GM12875 (cell line): ENCODE data around the gene TRUB2.

ENCODE experiments used
- H3K4me3 ChIP-seq: one replicate; pipeline ENCODE4 v1.5.1; 2011; ENCODE audit warnings: low read depth, low read length, control low read depth
- CTCF ChIP-seq: IDR thresholded peaks from 2 replicates; pipeline ENCODE4 v1.5.1; 2011; ENCODE audit warnings: low read depth, mild to moderate bottlenecking, control low read depth, inconsistent platforms, low read length, moderate library complexity, borderline replicate concordance; ENCODE audit not compliant: insufficient read depth

The TRUB2 gene

GRCh38 chr9:128325629-128326028, 3.4 kb upstream of the TRUB2 start:
- H3K4me3 ChIP-seq, result no peak overlapping the region
- TF ChIP-seq CTCF, result no peak

GRCh38 chr9:128324401-128324800, 2.2 kb upstream of the TRUB2 start:
- no peak overlapping the region for H3K4me3 ChIP-seq
- TF ChIP-seq CTCF, result no peak

- H3K4me3 ChIP-seq, result no peak overlapping the region
- no peak for TF ChIP-seq CTCF
These were observed 1.5 kb upstream of the TRUB2 start for GRCh38 chr9:128323791-128324190.

GRCh38 chr9:128323212-128323730, 1.0 kb upstream of the TRUB2 start:
- peak overlapping the region; percentile 83 for H3K4me3 ChIP-seq
- TF ChIP-seq CTCF, result no peak

- H3K4me3 ChIP-seq, result peak overlapping the region; percentile 83
- no peak for TF ChIP-seq CTCF
These were observed 306 bp downstream of the TRUB2 start for GRCh38 chr9:128321879-128322403.

- no peak for TF ChIP-seq CTCF
- peak overlapping the region; percentile 83 for H3K4me3 ChIP-seq
These were observed 904 bp downstream of the TRUB2 start for GRCh38 chr9:128321343-128321742.

GRCh38 chr9:128317629-128318028, 4.6 kb downstream of the TRUB2 start:
- TF ChIP-seq CTCF, result no peak
- no peak overlapping the region for H3K4me3 ChIP-seq
